CD14-positive monocyte (primary cell): ENCODE results near the gene NME7. TPM values are rescaled to one million over a fixed set of nuclear protein-coding genes. Genes with fewer than 3 reads are reported as not detected.

Experiments used
- DNase-seq, 3 donors: peaks; one replicate each; pipeline ENCODE4 v3.0.0-alpha.2; 2011 to 2022
- H2AFZ ChIP-seq: 2 replicates; pipeline ENCODE4 v1.6.0; 2012; ENCODE audit warnings: mild to moderate bottlenecking, low read depth, low read length, inconsistent platforms; ENCODE audit not compliant: insufficient read depth, poor library complexity, severe bottlenecking
- H3K27ac ChIP-seq, 2 donors: 1 replicate in 1 of 2; 2 replicates in 1 of 2; pipeline ENCODE4 v1.5.1; 2012 to 2013; ENCODE audit warnings: low read length in 2 of 2, control low read depth in 1 of 2, inconsistent platforms in 1 of 2, low read depth in 1 of 2, mild to moderate bottlenecking in 1 of 2
- H3K27me3 ChIP-seq, 2 donors: one replicate each; pipeline versions ENCODE4 v1.6.0 to v1.6.1; 2011 to 2013; ENCODE audit warnings: low read length in 2 of 2; ENCODE audit not compliant: control insufficient read depth in 2 of 2, insufficient read depth in 2 of 2
- H3K36me3 ChIP-seq, 2 donors: replicated peaks in 1 of 2; 1 replicate in 1 of 2; 2 replicates in 1 of 2; pipeline versions ENCODE4 v1.5.1 to v1.6.1; 2012 to 2013; ENCODE audit warnings: low read length in 2 of 2, control low read depth in 1 of 2, inconsistent platforms in 1 of 2, mild to moderate bottlenecking in 1 of 2; ENCODE audit not compliant: insufficient read depth in 2 of 2, control insufficient read depth in 1 of 2
- H3K4me1 ChIP-seq, 2 donors: 1 replicate in 1 of 2; 2 replicates in 1 of 2; pipeline versions ENCODE4 v1.5.1 to v1.6.1; 2012 to 2013; ENCODE audit warnings: low read length in 2 of 2, control low read depth in 1 of 2, inconsistent platforms in 1 of 2, mild to moderate bottlenecking in 1 of 2, moderate library complexity in 1 of 2; ENCODE audit not compliant: insufficient read depth in 2 of 2, control insufficient read depth in 1 of 2
- H3K4me2 ChIP-seq: replicated peaks from 2 replicates; pipeline ENCODE3; 2012; ENCODE audit warnings: low read length, moderate library complexity, mild to moderate bottlenecking; ENCODE audit not compliant: poor library complexity, severe bottlenecking; ENCODE audit errors: extremely low read depth
- H3K4me3 ChIP-seq, 3 experiments: fragments of 200-600 bp in 1 of 3; sonication (generic) in 1 of 3; replicated peaks in 1 of 3; 1 replicate in 2 of 3; 2 replicates in 1 of 3; pipeline ENCODE4 v1.5.1; 2011 to 2013; ENCODE audit warnings: low read length in 3 of 3, mild to moderate bottlenecking in 3 of 3, control low read depth in 2 of 3, low read depth in 2 of 3, inconsistent platforms in 1 of 3, moderate library complexity in 1 of 3
- H3K79me2 ChIP-seq: 2 replicates; pipeline ENCODE4 v1.6.0; 2012; ENCODE audit warnings: mild to moderate bottlenecking, control low read depth, inconsistent platforms, low read length, moderate library complexity; ENCODE audit not compliant: insufficient read depth
- H3K9ac ChIP-seq: 2 replicates; pipeline ENCODE4 v1.6.0; 2017; ENCODE audit warnings: low read length, mild to moderate bottlenecking; ENCODE audit not compliant: insufficient read depth, poor library complexity, severe bottlenecking
- H3K9me3 ChIP-seq, 2 donors: replicated peaks in 1 of 2; 1 replicate in 1 of 2; 2 replicates in 1 of 2; pipeline versions ENCODE4 v1.5.1 to v1.6.1; 2012 to 2013; ENCODE audit warnings: low read length in 2 of 2, control low read depth in 1 of 2; ENCODE audit not compliant: control insufficient read depth in 1 of 2, insufficient read depth in 1 of 2
- H4K20me1 ChIP-seq: 2 replicates; pipeline ENCODE4 v1.6.0; 2012; ENCODE audit warnings: mild to moderate bottlenecking, low read length, control low read depth, moderate library complexity; ENCODE audit not compliant: insufficient read depth
- H3K27ac Mint-ChIP-seq, 7 donors: one replicate each; pipeline ENCODE4 v1.8.0; 2020; ENCODE audit warnings: mild to moderate bottlenecking in 7 of 7, mixed read lengths in 7 of 7, moderate library complexity in 6 of 7, inconsistent platforms in 2 of 7
- H3K27me3 Mint-ChIP-seq, 3 donors: one replicate each; pipeline ENCODE4 v1.8.0; 2021 to 2022; ENCODE audit warnings: low read depth in 3 of 3, mild to moderate bottlenecking in 3 of 3, mixed read lengths in 3 of 3, moderate library complexity in 3 of 3, inconsistent platforms in 1 of 3
- H3K36me3 Mint-ChIP-seq, 2 donors: one replicate each; pipeline ENCODE4 v1.8.0; 2020; ENCODE audit warnings: mixed read lengths in 2 of 2, inconsistent platforms in 1 of 2, mild to moderate bottlenecking in 1 of 2
- H3K4me1 Mint-ChIP-seq: one replicate; pipeline ENCODE4 v1.8.0; 2020; ENCODE audit warnings: mild to moderate bottlenecking, mixed read lengths
- H3K4me3 Mint-ChIP-seq, 2 donors: one replicate each; pipeline ENCODE4 v1.8.0; 2020; ENCODE audit warnings: mild to moderate bottlenecking in 2 of 2, mixed read lengths in 2 of 2, moderate library complexity in 1 of 2
- H3K9me3 Mint-ChIP-seq, 7 donors: one replicate each; pipeline ENCODE4 v1.8.0; 2020 to 2022; ENCODE audit warnings: mixed read lengths in 7 of 7, mild to moderate bottlenecking in 6 of 7, moderate library complexity in 6 of 7, inconsistent platforms in 2 of 7
- CTCF ChIP-seq: fragments of 200-600 bp; IDR thresholded peaks from one replicate; pipeline ENCODE4 v1.8.0; 2022; ENCODE audit warnings: antibody characterized with exemption, mild to moderate bottlenecking
- WGBS: methylation state at CpG from one replicate; pipeline ENCODE4 v1.1.5; 2013; ENCODE audit warnings: missing lambda C conversion rate; ENCODE audit not compliant: insufficient coverage; 5-methylcytosine and 5-hydroxymethylcytosine counted together
- intact Hi-C, 2 donors: fragments of 100-400 bp; cut with micrococcal nuclease; formaldehyde crosslinking; loops; one replicate each; pipeline versions ENCODE4 v1.15.0 to v1.15.1; 2023
- polyA plus RNA-seq, 3 donors: library from polyadenylated mRNA; depleted of rRNA in 1 of 3; unstranded in 2 of 3; stranded (reverse) in 1 of 3; fragments of 300-500 nt in 2 of 3; fragments of >200 nt in 1 of 3; fragmentation: Illumina TruSeq in 2 of 3; gene quantifications; 1 replicate in 2 of 3; 2 replicates in 1 of 3; pipeline ENCODE4 v1.2.3, GENCODE V29; 2012 to 2021

NME7 gene
- polyA plus RNA-seq, 3 donors = 3.5 to 8.0 (median 6.0) TPM

DNA sequence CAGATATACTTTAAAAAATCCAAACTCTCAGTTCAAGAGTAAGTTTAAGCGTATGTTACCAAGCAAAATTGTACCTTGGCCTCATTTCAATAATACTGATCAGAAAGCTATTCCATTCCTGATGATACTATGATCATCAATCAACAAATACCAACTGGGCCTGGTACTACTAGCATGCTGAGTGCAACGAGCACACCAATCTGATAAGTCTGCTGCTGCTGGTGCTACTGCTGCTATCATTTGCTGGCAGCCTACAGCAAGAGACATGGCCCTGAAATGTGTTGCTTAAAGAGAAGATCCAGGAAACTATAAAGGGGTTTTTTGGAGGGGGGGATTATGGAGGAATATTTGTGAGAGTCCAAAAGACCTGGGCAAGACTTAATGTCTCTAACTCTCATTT, 39.7 kb downstream of the NME7 start:
- Histone ChIP-seq H3K4me2 (no peak overlapping the region), H2AFZ (no peak overlapping the region), H3K27me3 (no peaks in the 10 kb centered on the region), H3K9me3 (peaks cover 0 to 4% of the 10 kb centered on the region in 2 donors), H4K20me1 (no peaks in the 10 kb centered on the region), H3K79me2 (no peaks in the 10 kb centered on the region), H3K36me3 (no peaks in the 10 kb centered on the region), H3K27ac (no peak overlapping the region), H3K9ac (no peak overlapping the region), H3K4me1 (peaks cover 11 to 14% of the 10 kb centered on the region in 2 donors), H3K4me3 (no peak overlapping the region)
- intact Hi-C loops = no loop called here
- no peak overlapping the region for H3K4me3 Mint-ChIP-seq
- DNase-seq = no peak
- peaks cover 0 to 4% of the 10 kb centered on the region in 2 donors for H3K36me3 Mint-ChIP-seq
- no peak overlapping the region for H3K27ac Mint-ChIP-seq
- peaks cover 12% of the 10 kb centered on the region for H3K4me1 Mint-ChIP-seq
- no peaks in the 10 kb centered on the region for H3K27me3 Mint-ChIP-seq
- H3K9me3 Mint-ChIP-seq = peaks cover 9 to 20% (median 13%) of the 10 kb centered on the region in 7 donors
- WGBS = 95% methylated on average over 2 of the region's 2 CpGs
- no peak for TF ChIP-seq CTCF

- no peaks in the 10 kb centered on the region for H3K36me3 ChIP-seq
- DNase-seq = peak in 1 of 3 donors; percentile 11
- peak overlapping the region in 1 of 2 donors; percentile 61 for H3K27ac ChIP-seq
- no peaks in the 10 kb centered on the region for H3K27me3 ChIP-seq
- H3K79me2 ChIP-seq = no peaks in the 10 kb centered on the region
- no peak overlapping the region for H3K4me3 ChIP-seq
- Mint-ChIP-seq H3K4me1 (peaks cover 12% of the 10 kb centered on the region), H3K27me3 (no peaks in the 10 kb centered on the region), H3K27ac (peak overlapping the region in 2 of 7 donors; percentile 28 to 71), H3K4me3 (no peak overlapping the region), H3K36me3 (peaks cover 0 to 4% of the 10 kb centered on the region in 2 donors), H3K9me3 (peaks cover 8 to 20% (median 13%) of the 10 kb centered on the region in 7 donors)
- no peak for TF ChIP-seq CTCF
- H3K9ac ChIP-seq = no peak overlapping the region
- intact Hi-C loops = no loop called here
- no peak overlapping the region for H2AFZ ChIP-seq
- H4K20me1 ChIP-seq = no peaks in the 10 kb centered on the region
- H3K9me3 ChIP-seq = peaks cover 0 to 4% of the 10 kb centered on the region in 2 donors
- peak overlapping the region; percentile 18 for H3K4me2 ChIP-seq
- peaks cover 11 to 14% of the 10 kb centered on the region in 2 donors for H3K4me1 ChIP-seq
Measured at GRCh38 chr1:169326956-169327268, 40.7 kb downstream of the NME7 start.
